Activated CD4-positive, alpha-beta T cell treated with anti-CD3 and anti-CD28 coated beads for 24 hours (primary cell): ENCODE data around the gene FXR2.

ENCODE experiments used
- DNase-seq, 2 donors: peaks; one replicate each; pipeline ENCODE4 v3.0.0-alpha.2; 2020; ENCODE audit warnings: low read depth in 2 of 2

The FXR2 gene

DNA sequence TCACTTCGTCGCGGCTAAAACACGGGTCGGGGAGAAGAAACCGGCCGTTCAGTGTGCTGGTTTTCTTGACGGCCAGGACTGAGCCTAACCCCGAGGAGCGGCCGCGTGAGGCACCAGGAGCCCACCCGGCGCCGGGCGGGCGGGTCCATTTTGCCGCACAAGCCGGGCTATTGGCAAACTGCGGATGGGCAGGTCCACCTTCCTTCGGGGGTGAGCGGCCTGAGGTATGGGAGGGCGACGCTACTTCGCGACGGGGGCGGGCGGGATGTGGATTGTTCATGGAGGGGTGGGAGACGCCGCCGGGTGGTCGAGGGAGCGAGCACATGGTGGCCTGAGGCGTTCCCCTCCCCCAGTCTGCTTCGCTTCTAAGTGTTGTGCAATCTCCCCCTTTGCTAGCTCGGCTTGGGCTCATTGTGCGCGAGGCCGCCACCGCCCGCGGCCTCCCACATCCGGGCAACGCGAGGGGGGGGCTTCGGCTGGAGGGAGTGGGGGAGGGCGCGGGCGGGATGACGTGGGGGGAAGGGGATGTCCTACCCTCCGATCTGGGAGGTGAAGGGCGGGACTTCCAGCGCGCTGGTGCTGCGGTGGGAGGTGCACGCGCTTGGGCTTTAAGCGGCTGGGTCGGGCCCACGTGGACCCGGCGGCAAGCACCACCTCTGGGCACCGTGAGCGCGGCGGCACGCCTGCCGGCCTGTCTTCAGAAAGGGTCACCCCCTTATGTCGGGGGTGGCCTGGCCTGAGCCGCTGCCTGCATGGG is 41.2 kb downstream of the FXR2 start:
- DNase-seq: peak; percentile 79 to 81

GRCh38 chr17:7572588-7573323 is 41.9 kb downstream of the FXR2 start:
- DNase-seq: peak; percentile 99

GRCh38 chr17:7572338-7572587 is 42.4 kb downstream of the FXR2 start:
- DNase-seq: no peak

DNA sequence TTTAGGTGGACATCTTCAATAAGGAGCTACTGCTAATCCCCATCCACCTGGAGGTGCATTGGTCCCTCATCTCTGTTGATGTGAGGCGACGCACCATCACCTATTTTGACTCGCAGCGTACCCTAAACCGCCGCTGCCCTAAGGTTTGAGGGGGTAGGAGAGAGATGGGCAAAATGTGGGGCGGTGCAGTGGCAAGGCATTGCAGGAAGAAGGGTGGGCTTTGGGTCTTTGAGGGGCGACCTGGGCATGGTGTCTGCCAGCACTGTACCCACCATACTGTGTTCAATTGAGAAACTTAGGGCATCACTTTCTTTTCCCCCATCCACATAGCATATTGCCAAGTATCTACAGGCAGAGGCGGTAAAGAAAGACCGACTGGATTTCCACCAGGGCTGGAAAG is 44.3 kb downstream of the FXR2 start:
- no peak for DNase-seq

DNA sequence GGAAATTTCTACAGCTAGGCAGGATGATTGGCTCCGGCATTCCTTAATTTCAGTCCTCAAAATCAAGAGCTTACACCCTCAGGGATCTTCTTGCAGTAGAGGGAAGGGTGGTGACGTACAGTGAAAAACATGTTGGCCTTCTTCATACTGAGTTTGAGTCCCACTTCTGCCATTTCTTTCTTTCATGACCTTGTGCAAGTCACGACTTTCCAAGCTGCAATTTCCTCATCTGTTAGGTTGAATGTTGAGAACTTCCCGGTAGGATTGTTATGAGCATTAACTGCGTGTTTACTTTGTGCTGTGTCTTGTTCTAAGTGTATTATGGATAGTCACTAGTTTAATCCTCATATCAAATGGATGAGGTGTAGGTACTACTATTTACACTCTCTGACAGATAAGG is 45.1 kb downstream of the FXR2 start:
- no peak for DNase-seq

- no peak for DNase-seq
Observed at GRCh38 chr17:7563115-7563869, 51.4 kb downstream of the FXR2 start.

- DNase-seq: no peak
Observed at GRCh38 chr17:7562208-7562605, 52.5 kb downstream of the FXR2 start.

- peak; percentile 83 to 85 for DNase-seq
Observed at GRCh38 chr17:7561589-7562207, 53.0 kb downstream of the FXR2 start, which contains the start of gene SENP3. Gene SENP3, plus strand, starts transcription at chr17:7561919. Its CDS starts 1,158 bp downstream, at chr17:7563077.

GRCh38 chr17:7561028-7561575 is 53.6 kb downstream of the FXR2 start:
- peak; percentile 67 to 82 for DNase-seq

DNA sequence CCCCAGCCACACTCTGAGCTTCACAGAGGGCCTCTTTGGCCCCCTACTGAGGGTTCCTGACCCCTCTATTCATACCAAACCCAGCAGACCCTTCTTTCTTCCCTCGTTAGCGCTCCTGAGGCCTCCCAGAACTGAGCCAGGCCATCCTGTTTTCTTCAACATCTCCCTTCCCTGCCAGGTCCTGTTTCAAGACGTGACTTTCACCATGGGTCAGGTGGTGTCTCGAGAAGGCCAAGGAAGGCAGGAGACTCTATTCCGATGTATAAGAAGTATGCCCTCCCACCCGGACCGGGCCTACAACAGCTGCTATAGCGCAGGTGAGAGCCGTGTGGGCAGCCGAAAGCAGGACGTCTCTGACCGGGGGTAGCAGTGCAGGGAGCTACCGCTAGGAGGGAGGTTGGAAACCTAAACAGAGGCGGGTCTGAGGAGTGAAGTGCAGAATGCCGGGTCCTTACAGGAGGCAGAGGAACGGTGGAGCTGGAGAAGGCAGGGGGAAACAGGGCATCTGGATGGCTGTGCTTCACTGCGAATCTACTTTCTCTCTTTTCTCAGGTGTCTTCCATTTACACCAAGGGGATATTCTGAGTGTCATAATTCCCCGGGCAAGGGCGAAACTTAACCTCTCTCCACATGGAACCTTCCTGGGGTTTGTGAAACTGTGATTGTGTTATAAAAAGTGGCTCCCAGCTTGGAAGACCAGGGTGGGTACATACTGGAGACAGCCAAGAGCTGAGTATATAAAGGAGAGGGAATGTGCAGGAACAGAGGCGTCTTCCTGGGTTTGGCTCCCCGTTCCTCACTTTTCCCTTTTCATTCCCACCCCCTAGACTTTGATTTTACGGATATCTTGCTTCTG is 54.3 kb downstream of the FXR2 start:
- peak in 1 of 2 donors; percentile 59 for DNase-seq

DNA sequence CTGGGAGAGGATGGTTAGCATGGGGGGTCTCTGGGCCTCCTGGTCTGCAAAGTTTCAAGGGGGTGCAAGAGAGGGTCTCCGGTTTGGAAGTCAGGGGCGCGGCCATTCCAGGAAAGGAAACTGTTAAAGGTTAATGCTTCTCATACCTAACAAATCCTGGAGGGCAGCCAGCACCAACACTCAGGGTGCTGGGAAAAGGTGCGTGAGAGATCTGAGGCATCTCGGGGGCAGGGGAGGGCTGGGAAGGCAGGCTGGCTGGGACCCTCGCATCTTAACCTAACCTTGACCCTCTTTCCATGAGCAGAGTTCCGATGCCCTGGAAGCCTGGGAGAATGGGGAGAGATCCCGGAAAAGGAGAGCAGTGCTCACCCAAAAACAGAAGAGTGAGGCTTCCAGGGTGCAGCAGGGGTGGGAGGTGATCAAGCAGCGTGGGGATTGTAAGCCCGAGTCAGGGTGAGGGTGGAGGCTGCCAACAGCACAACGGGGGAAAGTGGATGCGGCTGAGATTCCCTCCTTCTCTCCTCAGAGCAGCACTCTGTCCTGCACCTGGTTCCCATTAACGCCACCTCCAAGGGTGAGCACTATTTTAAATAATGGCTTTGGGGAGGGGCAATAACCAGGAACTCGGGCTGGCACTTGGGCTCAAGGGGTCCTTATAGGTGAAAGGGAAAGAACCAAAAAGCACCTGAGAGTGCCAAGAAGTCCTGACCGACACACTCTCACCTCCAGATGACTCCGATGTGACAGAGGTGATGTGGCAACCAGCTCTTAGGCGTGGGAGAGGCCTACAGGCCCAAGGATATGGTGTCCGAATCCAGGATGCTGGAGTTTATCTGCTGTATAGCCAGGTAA is 55.2 kb downstream of the FXR2 start:
- DNase-seq: no peak

DNA sequence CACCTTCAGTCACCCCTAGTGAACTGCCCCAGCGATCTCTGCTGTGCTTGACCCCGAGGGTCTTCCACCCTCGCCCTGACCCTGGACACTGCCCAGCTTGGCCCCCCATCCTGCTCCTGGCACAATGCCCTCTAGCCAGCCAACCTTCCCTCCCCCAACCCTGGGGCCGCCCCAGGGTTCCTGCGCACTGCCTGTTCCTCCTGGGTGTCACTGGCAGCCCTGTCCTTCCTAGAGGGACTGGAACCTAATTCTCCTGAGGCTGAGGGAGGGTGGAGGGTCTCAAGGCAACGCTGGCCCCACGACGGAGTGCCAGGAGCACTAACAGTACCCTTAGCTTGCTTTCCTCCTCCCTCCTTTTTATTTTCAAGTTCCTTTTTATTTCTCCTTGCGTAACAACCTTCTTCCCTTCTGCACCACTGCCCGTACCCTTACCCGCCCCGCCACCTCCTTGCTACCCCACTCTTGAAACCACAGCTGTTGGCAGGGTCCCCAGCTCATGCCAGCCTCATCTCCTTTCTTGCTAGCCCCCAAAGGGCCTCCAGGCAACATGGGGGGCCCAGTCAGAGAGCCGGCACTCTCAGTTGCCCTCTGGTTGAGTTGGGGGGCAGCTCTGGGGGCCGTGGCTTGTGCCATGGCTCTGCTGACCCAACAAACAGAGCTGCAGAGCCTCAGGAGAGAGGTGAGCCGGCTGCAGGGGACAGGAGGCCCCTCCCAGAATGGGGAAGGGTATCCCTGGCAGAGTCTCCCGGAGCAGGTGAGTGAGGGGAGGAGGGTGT is 56.0 kb downstream of the FXR2 start, which contains the start of gene TNFSF13:
Gene TNFSF13 (plus strand): TSS at position 207 of the 776 bp plus-strand sequence. CDS start 290 bp downstream, at position 497.
- DNase-seq: no peak

DNA sequence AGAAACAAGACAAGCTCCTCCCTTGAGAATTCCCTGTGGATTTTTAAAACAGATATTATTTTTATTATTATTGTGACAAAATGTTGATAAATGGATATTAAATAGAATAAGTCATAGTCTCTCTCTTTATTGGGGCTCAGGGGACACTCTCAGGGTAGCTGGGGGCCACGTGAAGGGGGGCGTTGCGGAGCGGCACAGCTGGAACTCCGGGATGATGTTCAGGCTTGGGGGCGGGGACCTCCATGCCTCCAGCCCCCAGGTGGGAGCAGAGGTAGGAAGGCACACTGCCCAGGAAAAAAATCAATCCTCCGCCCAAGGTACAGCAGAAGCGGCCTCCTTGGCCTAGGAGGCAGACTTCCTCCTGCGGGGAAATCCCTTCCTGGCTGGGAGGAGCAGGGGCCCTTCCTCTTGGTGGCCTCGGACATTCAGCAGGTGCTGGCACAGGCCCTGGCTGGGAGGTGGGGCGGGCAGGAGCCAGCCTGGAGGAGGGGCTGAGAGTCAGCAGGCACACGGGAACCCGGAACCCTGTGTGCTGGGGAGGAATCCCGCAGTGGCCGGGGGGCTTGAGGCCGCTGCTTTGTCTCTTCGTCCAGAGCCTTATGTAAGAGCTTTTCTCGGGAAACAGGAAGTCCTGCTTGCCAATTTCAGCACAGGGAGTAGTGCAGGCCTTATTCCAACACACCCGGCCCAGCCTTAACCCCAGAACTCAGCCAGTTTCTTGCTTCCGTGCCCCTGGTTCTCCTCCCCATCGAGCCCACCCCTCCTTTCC is 56.7 kb downstream of the FXR2 start:
- DNase-seq: no peak

DNA sequence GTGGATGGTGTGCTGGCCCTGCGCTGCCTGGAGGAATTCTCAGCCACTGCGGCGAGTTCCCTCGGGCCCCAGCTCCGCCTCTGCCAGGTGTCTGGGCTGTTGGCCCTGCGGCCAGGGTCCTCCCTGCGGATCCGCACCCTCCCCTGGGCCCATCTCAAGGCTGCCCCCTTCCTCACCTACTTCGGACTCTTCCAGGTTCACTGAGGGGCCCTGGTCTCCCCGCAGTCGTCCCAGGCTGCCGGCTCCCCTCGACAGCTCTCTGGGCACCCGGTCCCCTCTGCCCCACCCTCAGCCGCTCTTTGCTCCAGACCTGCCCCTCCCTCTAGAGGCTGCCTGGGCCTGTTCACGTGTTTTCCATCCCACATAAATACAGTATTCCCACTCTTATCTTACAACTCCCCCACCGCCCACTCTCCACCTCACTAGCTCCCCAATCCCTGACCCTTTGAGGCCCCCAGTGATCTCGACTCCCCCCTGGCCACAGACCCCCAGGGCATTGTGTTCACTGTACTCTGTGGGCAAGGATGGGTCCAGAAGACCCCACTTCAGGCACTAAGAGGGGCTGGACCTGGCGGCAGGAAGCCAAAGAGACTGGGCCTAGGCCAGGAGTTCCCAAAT is 57.4 kb downstream of the FXR2 start:
- DNase-seq: no peak

DNA sequence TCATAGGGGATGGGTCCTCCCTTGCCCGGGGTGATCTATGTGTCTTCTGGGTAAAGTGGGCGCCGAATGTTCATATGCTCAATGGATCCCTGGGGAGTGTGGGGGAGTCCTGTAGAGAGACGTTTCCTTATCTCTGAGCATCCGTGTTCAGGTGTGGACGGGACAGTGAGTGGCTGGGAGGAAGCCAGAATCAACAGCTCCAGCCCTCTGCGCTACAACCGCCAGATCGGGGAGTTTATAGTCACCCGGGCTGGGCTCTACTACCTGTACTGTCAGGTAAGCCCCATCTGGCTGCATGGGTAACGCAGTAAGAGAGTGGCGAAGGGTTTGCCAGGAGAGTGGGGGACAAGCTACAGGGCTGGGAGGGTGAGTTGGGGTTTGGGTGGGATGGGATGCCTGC is 58.1 kb downstream of the FXR2 start:
- DNase-seq: no peak

- DNase-seq: no peak
Observed at GRCh38 chr17:7555320-7555948, 59.3 kb downstream of the FXR2 start.

DNA sequence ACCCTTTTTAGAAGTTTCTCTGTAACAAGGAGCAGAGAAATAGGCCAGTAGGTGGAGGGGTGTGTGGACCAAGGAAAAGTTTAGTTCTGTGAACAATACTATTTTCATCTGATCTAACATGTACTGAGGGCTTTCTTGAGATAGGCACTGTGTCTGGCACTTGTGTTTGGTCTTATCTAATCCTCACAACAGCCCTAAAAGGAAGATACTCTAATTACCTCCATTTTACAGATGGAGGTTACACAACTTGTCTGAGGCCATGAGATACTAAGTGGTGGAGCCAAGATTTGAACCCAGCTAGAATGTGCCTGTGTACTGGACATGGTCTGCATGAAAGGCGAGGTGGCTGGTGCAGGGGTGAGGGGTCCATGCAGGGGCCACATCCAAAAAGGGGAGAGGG is 61.3 kb downstream of the FXR2 start:
- DNase-seq: no peak
